ENCODE results near the gene CTNNA1. TPM values are rescaled to one million over a fixed set of nuclear protein-coding genes. Genes with fewer than 3 reads are reported as not detected.

Gene CTNNA1
- total and polyA plus RNA-seq, 4 donors, result 208 to 295 (median 253) TPM

DNA sequence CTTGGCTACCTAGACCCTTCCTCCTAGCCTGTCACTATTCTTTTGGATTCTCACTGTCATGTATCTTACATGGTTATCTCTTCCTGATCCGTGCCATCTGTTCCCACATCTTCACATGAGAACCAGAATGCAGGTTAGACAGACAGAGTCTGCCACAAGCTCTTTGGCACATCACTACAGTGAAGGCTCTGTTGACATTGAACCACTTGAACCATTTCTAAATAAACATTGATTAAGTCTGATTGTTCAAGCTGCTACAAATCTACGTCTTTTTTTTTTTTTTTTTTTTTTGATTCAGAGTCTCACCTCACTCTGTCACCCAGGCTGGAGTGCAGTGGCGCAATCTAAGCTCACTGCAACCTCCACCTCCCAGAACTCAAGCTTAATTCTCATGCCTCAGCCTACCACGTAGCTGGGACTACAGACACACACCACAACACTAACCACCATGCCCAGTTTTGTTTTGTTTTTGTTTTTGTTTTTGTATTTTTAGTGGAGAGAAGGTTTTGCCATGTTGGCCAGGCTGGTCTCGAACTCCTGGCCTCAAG is 207.0 kb downstream of the CTNNA1 start:
- Histone ChIP-seq H3K36me3 (ENCODE audit: control insufficient read depth, insufficient read depth, low read length) (peaks cover 5% of the 10 kb centered on the region), H3K4me3 (ENCODE audit: low read depth, low read length) (no peak overlapping the region), H3K27me3 (ENCODE audit: control insufficient read depth, insufficient read depth, low read length) (no peaks in the 10 kb centered on the region), H3K4me1 (ENCODE audit: control insufficient read depth, insufficient read depth, low read length) (peaks cover 29% of the 10 kb centered on the region), H3K27ac (ENCODE audit: low read depth, low read length) (no peak overlapping the region), H3K9me3 (ENCODE audit: control insufficient read depth, insufficient read depth, low read length) (no peaks in the 10 kb centered on the region)
- WGBS (ENCODE audit: insufficient coverage), result 97% methylated on average over 3 of the region's 5 CpGs
- no peak for DNase-seq (ENCODE audit: low read depth in 4 of 6, low spot score in 6 of 6)

DNA sequence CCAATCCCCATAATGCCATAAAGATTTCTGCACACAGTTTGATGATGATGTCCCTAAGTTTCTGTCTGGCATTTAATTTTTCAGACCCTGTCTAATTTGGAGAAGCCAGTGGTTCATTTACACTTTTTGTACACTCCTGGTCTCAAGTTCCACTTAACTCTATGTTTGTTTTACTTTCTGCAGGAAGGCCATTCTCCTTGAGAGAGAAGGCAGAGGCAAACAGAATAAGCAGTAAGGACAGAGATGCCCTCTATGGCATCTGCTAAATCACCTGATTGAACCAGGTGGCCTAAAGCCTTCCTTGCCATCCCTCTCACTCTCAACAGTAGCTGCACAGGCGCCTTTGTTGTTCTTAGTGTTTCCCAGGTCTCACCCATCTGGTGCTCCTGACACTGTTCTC is 208.0 kb downstream of the CTNNA1 start:
- no peak for DNase-seq (ENCODE audit: low read depth in 4 of 6, low spot score in 6 of 6)
- Histone ChIP-seq H3K27ac (ENCODE audit: low read depth, low read length) (no peak overlapping the region), H3K4me1 (ENCODE audit: control insufficient read depth, insufficient read depth, low read length) (peaks cover 27% of the 10 kb centered on the region), H3K27me3 (ENCODE audit: control insufficient read depth, insufficient read depth, low read length) (no peaks in the 10 kb centered on the region), H3K9me3 (ENCODE audit: control insufficient read depth, insufficient read depth, low read length) (no peaks in the 10 kb centered on the region), H3K36me3 (ENCODE audit: control insufficient read depth, insufficient read depth, low read length) (no peaks in the 10 kb centered on the region), H3K4me3 (ENCODE audit: low read depth, low read length) (no peak overlapping the region)
- 90% methylated on average over 1 of the region's 1 CpG for WGBS (ENCODE audit: insufficient coverage)

DNA sequence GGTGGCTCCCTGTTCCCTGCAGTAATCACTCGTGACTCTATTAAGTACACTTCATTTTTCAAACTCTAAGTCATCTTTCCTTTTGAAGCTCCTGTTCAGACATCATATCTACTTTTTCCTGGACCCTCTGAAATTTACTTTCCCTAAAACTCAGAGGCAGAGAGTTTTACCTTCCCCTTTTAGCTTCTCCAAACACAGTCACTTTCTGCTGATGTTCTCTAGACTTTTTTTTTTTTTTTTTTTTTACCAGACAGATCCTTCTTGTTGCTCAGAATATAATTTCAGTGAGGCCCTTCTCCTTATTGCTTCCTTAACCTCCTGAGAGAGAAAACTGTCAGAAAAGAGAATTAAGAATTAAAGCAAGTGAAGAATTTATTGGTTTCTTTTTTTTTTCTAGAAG is 208.5 kb downstream of the CTNNA1 start:
- no peak overlapping the region for H3K27ac ChIP-seq (ENCODE audit: low read depth, low read length)

DNA sequence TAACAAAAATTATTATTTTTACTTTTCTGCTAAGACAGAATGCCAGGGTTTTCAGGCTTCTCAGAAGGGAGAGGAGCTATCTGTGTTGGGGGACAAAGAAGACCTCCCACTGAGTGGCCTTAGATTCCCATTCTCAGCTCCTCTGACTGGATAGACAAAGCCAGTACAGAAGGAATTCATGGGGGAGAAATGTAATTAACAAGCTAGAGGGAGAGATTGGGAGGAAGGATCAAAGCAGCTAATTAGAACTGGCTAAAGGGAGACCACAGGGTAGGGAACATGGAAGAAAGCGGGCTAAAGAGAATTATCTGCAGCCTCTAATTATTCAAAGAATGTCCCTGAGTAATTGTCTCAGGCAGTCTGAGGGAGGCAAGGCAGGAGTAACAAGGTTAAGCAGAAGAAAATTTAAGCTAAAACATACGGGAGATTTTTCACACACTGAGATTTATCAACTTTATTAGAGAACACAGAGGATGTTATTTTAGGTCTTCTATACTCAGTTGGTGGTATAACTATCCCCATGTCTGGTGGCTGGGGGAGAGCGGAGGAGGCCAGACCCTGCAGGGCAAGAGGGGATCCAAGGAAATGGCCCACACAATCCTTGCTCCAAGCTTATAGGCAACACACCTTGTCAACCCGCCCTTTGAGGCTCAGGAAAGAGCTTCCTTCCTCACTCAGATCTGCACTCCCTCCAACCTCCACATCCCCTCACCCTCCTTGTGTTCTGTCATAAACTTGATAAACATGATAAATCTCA is 209.6 kb downstream of the CTNNA1 start:
- Histone ChIP-seq H3K4me3 (ENCODE audit: low read depth, low read length) (no peak overlapping the region), H3K36me3 (ENCODE audit: control insufficient read depth, insufficient read depth, low read length) (no peaks in the 10 kb centered on the region), H3K27ac (ENCODE audit: low read depth, low read length) (no peak overlapping the region), H3K27me3 (ENCODE audit: control insufficient read depth, insufficient read depth, low read length) (no peaks in the 10 kb centered on the region), H3K9me3 (ENCODE audit: control insufficient read depth, insufficient read depth, low read length) (no peaks in the 10 kb centered on the region), H3K4me1 (ENCODE audit: control insufficient read depth, insufficient read depth, low read length) (peaks cover 30% of the 10 kb centered on the region)
- 83% methylated on average over 2 of the region's 4 CpGs for WGBS (ENCODE audit: insufficient coverage)
- DNase-seq (ENCODE audit: low read depth in 4 of 6, low spot score in 6 of 6), result peak in 1 of 6 donors; percentile 70

More for the DNA sequence above, 208.5 kb downstream of the CTNNA1 start:
- Histone ChIP-seq H3K4me3 (ENCODE audit: low read depth, low read length) (no peak overlapping the region), H3K36me3 (ENCODE audit: control insufficient read depth, insufficient read depth, low read length) (no peaks in the 10 kb centered on the region), H3K27me3 (ENCODE audit: control insufficient read depth, insufficient read depth, low read length) (no peaks in the 10 kb centered on the region), H3K9me3 (ENCODE audit: control insufficient read depth, insufficient read depth, low read length) (no peaks in the 10 kb centered on the region), H3K4me1 (ENCODE audit: control insufficient read depth, insufficient read depth, low read length) (peaks cover 30% of the 10 kb centered on the region)
- 43% methylated on average over 1 of the region's 1 CpG for WGBS (ENCODE audit: insufficient coverage)
- no peak for DNase-seq (ENCODE audit: low read depth in 4 of 6, low spot score in 6 of 6)

DNA sequence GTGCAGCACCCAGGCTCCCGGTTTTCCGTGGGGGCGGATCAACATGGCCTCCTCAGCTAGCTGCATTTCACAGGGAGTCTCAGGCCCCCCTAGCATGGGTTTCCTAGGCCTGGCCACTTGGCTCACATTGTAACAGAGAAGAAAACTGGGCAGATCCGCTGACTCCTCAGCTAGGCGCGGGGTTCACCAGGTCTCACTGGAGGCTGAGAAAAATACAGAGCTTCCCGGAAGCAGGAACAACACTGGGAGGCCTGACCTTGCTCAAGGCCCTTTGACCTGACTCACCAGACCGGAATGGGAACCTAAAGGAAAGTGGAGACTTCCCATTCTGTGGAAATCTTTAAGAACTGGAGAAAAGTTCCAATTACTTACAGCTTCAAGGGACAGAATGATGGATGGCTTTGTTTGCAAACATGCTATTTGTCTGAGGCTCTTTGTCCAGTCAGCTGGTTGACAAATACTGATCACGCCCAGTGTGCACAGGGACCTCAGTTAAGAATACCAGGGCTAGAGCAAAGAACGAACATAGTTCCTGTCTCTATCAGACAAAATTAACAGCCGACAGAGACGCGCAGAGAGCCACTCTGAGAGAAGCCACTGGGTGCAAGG is 210.6 kb downstream of the CTNNA1 start:
- Histone ChIP-seq H3K36me3 (ENCODE audit: control insufficient read depth, insufficient read depth, low read length) (no peaks in the 10 kb centered on the region), H3K27ac (ENCODE audit: low read depth, low read length) (peak overlapping the region; percentile 65), H3K9me3 (ENCODE audit: control insufficient read depth, insufficient read depth, low read length) (no peaks in the 10 kb centered on the region), H3K27me3 (ENCODE audit: control insufficient read depth, insufficient read depth, low read length) (no peaks in the 10 kb centered on the region), H3K4me1 (ENCODE audit: control insufficient read depth, insufficient read depth, low read length) (peaks cover 34% of the 10 kb centered on the region), H3K4me3 (ENCODE audit: low read depth, low read length) (no peak overlapping the region)
- WGBS (ENCODE audit: insufficient coverage), result 58% methylated on average over 9 of the region's 13 CpGs
- DNase-seq (ENCODE audit: low read depth in 4 of 6, low spot score in 6 of 6), result peak in 1 of 6 donors; percentile 55

DNA sequence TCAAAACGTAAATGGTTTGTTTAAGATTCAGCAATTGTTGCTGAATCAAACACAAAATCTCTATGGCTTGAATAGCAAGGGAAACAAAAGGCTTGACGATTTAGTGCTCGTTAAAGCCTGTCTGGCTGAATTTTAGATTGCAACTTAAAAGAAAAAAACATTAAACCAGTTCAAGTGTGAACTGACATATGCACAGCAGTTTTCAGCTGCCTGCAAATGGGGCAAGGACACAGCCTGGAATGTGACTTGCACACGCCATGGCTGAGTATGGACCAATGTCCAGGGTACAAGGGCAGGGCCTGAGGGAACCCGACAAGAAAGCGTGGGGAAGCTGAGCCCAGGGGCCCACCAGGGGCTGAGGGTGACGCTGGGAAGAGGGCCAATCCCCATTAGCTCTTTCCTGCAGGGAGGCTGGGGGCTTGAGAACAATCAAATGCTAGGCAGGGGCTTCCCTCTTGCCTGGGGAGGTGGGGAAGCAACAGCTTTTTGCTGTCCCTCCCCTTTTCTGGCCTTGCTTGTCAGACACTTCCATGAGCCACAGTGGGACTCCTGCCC is 211.5 kb downstream of the CTNNA1 start:
- no peak overlapping the region for H3K4me3 ChIP-seq (ENCODE audit: low read depth, low read length)
- peaks cover 42% of the 10 kb centered on the region for H3K4me1 ChIP-seq (ENCODE audit: control insufficient read depth, insufficient read depth, low read length)
- 18% methylated on average over 6 of the region's 7 CpGs for WGBS (ENCODE audit: insufficient coverage)
- no peaks in the 10 kb centered on the region for H3K27me3 ChIP-seq (ENCODE audit: control insufficient read depth, insufficient read depth, low read length)
- DNase-seq (ENCODE audit: low read depth in 4 of 6, low spot score in 6 of 6), result peak in 2 of 6 donors; percentile 68 to 84
- H3K9me3 ChIP-seq (ENCODE audit: control insufficient read depth, insufficient read depth, low read length), result no peaks in the 10 kb centered on the region
- peak overlapping the region; percentile 49 for H3K27ac ChIP-seq (ENCODE audit: low read depth, low read length)
- no peaks in the 10 kb centered on the region for H3K36me3 ChIP-seq (ENCODE audit: control insufficient read depth, insufficient read depth, low read length)

DNA sequence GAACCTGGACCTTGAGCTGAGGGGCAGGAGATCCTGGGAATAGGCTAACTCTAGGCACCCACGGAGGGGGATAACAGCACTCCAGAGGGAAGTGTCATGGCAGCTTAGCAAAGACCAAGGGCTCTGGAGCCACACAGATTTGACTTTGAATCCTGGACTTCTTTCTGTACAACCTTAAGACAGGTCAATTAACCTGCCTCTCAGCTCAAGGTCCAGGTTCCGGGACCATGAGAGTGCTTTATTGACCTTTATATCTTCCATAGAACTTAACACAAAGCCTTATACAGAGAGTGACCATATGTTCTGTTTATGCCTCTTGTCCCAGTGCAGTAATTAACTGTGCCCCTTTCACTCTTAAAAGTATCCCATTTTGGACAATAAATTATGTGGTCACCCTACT is 212.4 kb downstream of the CTNNA1 start:
- no peaks in the 10 kb centered on the region for H3K36me3 ChIP-seq (ENCODE audit: control insufficient read depth, insufficient read depth, low read length)
- WGBS (ENCODE audit: insufficient coverage), result 70% methylated on average over 2 of the region's 2 CpGs
- H3K27ac ChIP-seq (ENCODE audit: low read depth, low read length), result no peak overlapping the region
- H3K27me3 ChIP-seq (ENCODE audit: control insufficient read depth, insufficient read depth, low read length), result no peaks in the 10 kb centered on the region
- H3K4me3 ChIP-seq (ENCODE audit: low read depth, low read length), result no peak overlapping the region
- H3K4me1 ChIP-seq (ENCODE audit: control insufficient read depth, insufficient read depth, low read length), result peaks cover 47% of the 10 kb centered on the region
- no peak for DNase-seq (ENCODE audit: low read depth in 4 of 6, low spot score in 6 of 6)
- no peaks in the 10 kb centered on the region for H3K9me3 ChIP-seq (ENCODE audit: control insufficient read depth, insufficient read depth, low read length)

DNA sequence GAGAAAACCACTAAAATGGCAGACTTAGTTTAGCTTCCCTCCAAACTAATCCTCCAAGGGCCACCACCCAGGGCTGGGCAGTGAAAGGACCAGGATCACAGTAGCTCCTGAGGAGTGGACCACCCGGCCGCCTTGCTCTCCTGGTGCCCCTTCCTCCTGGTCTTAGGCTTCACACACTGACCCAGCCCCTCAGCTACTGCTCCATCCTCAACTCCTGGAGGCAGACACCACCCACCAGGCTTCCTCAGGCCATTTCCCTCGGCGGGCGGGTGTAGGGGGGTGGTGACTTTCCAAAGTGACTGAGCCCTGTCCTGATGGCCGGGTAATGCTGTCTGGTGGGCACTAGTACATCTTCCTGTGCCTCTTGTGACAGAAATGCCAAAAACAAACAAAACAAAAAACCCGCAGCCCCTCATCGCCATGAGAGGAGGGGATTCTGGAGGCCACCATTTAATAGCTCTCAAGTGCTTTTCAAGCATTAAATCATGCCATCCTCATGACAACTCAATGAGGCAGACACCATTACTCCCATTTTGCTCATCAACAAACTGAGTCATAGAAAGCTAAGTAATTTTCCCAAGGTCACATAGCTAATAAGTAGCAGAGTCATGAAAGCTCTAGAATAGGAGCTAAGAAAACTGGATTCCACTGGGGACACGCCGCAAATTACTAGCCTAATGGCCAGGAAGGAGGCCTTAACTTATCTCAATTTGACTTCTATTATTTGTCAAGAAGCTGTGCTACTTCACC is 213.2 kb downstream of the CTNNA1 start:
- Histone ChIP-seq H3K9me3 (ENCODE audit: control insufficient read depth, insufficient read depth, low read length) (no peaks in the 10 kb centered on the region), H3K4me3 (ENCODE audit: low read depth, low read length) (no peak overlapping the region), H3K4me1 (ENCODE audit: control insufficient read depth, insufficient read depth, low read length) (peaks cover 48% of the 10 kb centered on the region), H3K27me3 (ENCODE audit: control insufficient read depth, insufficient read depth, low read length) (no peaks in the 10 kb centered on the region), H3K36me3 (ENCODE audit: control insufficient read depth, insufficient read depth, low read length) (no peaks in the 10 kb centered on the region), H3K27ac (ENCODE audit: low read depth, low read length) (no peak overlapping the region)
- WGBS (ENCODE audit: insufficient coverage), result 90% methylated on average over 4 of the region's 10 CpGs
- no peak for DNase-seq (ENCODE audit: low read depth in 4 of 6, low spot score in 6 of 6)

DNA sequence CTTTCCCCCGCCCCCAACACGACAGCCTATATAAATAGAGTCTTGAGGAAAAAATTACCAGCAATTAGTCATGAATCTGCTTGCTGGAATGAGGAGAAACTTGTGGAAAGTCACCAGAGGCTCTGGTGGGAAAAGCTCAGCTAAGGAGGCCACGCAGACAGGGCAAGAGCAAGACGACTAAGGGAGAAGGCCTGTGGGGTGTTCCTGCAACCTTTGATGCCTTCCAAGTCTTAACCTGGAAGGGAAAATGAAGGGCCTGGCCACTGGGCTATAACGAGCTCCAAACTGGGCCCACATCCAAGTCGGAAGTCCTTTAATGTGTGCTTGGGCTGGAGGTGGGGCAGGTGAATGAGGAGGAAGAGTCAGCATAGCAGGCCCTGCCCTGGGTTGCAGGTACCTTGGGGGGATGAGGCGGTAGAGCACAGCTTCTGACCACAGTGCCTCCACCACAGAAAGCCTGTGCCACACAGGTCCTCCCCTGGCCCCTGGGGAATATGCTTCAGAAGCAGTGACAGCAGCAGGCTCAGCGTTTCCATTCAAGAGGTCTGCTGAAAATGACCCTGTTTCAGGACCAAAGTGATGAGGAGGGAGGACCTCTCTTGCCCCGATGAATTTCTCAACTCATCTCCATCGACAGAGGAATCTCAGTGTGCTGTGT is 214.7 kb downstream of the CTNNA1 start:
- Histone ChIP-seq H3K27ac (ENCODE audit: low read depth, low read length) (no peak overlapping the region), H3K9me3 (ENCODE audit: control insufficient read depth, insufficient read depth, low read length) (no peaks in the 10 kb centered on the region), H3K36me3 (ENCODE audit: control insufficient read depth, insufficient read depth, low read length) (no peaks in the 10 kb centered on the region), H3K4me3 (ENCODE audit: low read depth, low read length) (no peak overlapping the region), H3K4me1 (ENCODE audit: control insufficient read depth, insufficient read depth, low read length) (peaks cover 50% of the 10 kb centered on the region), H3K27me3 (ENCODE audit: control insufficient read depth, insufficient read depth, low read length) (no peaks in the 10 kb centered on the region)
- DNase-seq (ENCODE audit: low read depth in 4 of 6, low spot score in 6 of 6), result no peak
- WGBS (ENCODE audit: insufficient coverage), result 86% methylated on average over 9 of the region's 10 CpGs
